Measurements from ENCODE around the gene FAM171A1. TPM values are rescaled to one million over a fixed set of nuclear protein-coding genes. Genes with fewer than 3 reads are reported as not detected.

FAM171A1 gene
- polyA plus RNA-seq, 4 donors: 9.2 to 28.4 (median 18.2) TPM

DNA sequence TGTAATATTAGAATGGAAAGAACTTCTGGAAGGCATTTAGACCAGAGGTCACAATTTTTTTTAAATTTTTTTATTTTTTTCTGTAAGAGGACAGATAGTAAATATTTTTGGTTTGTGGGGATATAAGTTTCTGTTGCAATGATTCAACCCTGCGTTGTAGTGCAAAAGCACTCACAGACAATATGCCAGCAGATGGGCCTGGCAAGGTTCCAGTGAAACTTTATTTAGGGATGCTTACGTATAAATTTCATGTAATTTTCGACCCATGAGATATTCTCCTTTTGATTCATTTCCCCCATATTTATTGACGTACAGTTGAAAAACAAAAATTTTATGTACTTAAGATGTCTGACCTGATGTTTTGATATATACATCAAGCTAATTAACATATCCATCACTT is 129.8 kb downstream of the FAM171A1 start:
- Histone ChIP-seq H3K36me3 (ENCODE audit: control insufficient read depth in 3 of 3, insufficient read depth in 2 of 3, low read depth in 1 of 3, low read length in 3 of 3) (peaks cover 0 to 13% (median 0%) of the 10 kb centered on the region in 3 donors), H3K4me1 (ENCODE audit: control insufficient read depth in 3 of 3, insufficient read depth in 2 of 3, low read depth in 1 of 3, low read length in 2 of 3) (no peaks in the 10 kb centered on the region), H3K27ac (ENCODE audit: low read depth in 1 of 3, low read length in 2 of 3) (no peak overlapping the region), H3K4me3 (ENCODE audit: low read depth in 1 of 3, low read length in 3 of 3) (no peak overlapping the region), H3K9me3 (ENCODE audit: control insufficient read depth in 2 of 2, insufficient read depth in 1 of 2, low read depth in 1 of 2, low read length in 1 of 2) (no peaks in the 10 kb centered on the region), H3K27me3 (ENCODE audit: control insufficient read depth in 3 of 3, insufficient read depth in 3 of 3, low read length in 3 of 3) (no peaks in the 10 kb centered on the region)
- DNase-seq (no peak), FAIRE-seq (no peak)
- 87 to 95% (median 93%) methylated on average over 4 of the region's 4 CpGs for WGBS, 3 donors

DNA sequence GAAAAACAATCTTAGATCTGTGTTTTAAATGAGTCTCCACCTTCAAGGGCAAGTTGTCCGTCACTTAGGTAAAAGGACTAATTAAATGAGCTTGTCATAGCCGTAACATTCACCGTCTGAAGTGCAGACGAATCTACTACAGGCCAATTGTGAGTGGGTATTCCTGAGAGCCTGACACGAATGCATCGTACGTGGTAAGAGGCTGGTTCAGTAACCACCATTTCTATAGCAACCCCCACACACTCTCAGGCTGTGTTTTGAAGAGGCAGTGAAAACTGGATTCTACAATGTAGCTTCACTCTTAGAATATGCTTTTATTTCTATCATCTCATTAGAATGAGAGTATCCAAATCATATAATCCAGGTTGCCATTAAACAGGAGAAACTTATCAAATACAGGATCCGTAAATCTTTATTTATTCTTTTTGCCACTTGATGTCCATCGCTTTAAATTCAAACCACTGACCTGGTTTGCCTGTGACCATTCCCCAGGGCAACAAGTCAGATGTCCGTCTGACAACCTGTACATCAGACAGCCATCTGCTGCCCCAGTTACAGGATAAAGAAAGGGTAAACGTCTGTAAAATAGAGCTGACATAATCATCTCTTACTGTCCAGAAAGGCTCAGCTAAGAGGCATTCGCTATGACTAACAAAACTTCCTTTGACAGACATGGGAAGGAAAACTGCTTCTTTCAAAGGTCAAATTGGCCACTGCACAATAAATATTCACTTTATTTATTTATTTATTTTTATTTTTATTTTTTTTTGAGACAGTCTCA is 132.3 kb downstream of the FAM171A1 start:
- H3K9me3 ChIP-seq (ENCODE audit: control insufficient read depth in 2 of 2, insufficient read depth in 1 of 2, low read depth in 1 of 2, low read length in 1 of 2): no peaks in the 10 kb centered on the region
- no peaks in the 10 kb centered on the region for H3K4me1 ChIP-seq (ENCODE audit: control insufficient read depth in 3 of 3, insufficient read depth in 2 of 3, low read depth in 1 of 3, low read length in 2 of 3)
- no peak overlapping the region for H3K4me3 ChIP-seq (ENCODE audit: low read depth in 1 of 3, low read length in 3 of 3)
- no peak for DNase-seq
- 75 to 88% (median 83%) methylated on average over 12 of the region's 12 CpGs for WGBS, 3 donors
- H3K36me3 ChIP-seq (ENCODE audit: control insufficient read depth in 3 of 3, insufficient read depth in 2 of 3, low read depth in 1 of 3, low read length in 3 of 3): peaks cover 0 to 10% (median 0%) of the 10 kb centered on the region in 3 donors
- H3K27ac ChIP-seq (ENCODE audit: low read depth in 1 of 3, low read length in 2 of 3): no peak overlapping the region
- H3K27me3 ChIP-seq (ENCODE audit: control insufficient read depth in 3 of 3, insufficient read depth in 3 of 3, low read length in 3 of 3): no peaks in the 10 kb centered on the region
- no peak for FAIRE-seq

DNA sequence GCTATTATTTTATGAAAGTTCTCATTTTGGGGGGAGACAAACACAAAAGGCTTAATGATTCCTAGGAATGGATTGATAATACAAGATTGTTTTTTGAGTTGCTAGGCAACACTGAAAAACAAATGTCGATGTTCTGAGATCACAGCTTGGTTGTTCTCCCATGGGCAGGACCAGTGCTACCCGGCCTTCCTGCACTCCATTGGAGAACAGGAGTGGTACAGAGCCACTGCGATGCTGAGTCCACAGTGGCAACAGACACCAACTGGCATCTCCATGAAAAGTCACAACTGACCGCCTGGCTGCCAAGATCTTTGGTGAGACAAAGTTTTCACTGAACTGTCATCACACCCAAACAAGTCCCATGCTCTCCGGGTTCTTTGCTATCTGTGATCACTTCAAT is 133.7 kb downstream of the FAM171A1 start:
- Histone ChIP-seq H3K36me3 (ENCODE audit: control insufficient read depth in 3 of 3, insufficient read depth in 2 of 3, low read depth in 1 of 3, low read length in 3 of 3) (peaks cover 0 to 4% (median 0%) of the 10 kb centered on the region in 3 donors), H3K4me3 (ENCODE audit: low read depth in 1 of 3, low read length in 3 of 3) (no peak overlapping the region), H3K4me1 (ENCODE audit: control insufficient read depth in 3 of 3, insufficient read depth in 2 of 3, low read depth in 1 of 3, low read length in 2 of 3) (no peaks in the 10 kb centered on the region), H3K27me3 (ENCODE audit: control insufficient read depth in 3 of 3, insufficient read depth in 3 of 3, low read length in 3 of 3) (no peaks in the 10 kb centered on the region), H3K9me3 (ENCODE audit: control insufficient read depth in 2 of 2, insufficient read depth in 1 of 2, low read depth in 1 of 2, low read length in 1 of 2) (no peaks in the 10 kb centered on the region), H3K27ac (ENCODE audit: low read depth in 1 of 3, low read length in 2 of 3) (peak overlapping the region in 1 of 3 donors; percentile 39)
- peak; percentile 28 to 45 for DNase-seq
- no peak for FAIRE-seq
- 58 to 65% (median 64%) methylated on average over 5 of the region's 5 CpGs for WGBS, 3 donors

DNA sequence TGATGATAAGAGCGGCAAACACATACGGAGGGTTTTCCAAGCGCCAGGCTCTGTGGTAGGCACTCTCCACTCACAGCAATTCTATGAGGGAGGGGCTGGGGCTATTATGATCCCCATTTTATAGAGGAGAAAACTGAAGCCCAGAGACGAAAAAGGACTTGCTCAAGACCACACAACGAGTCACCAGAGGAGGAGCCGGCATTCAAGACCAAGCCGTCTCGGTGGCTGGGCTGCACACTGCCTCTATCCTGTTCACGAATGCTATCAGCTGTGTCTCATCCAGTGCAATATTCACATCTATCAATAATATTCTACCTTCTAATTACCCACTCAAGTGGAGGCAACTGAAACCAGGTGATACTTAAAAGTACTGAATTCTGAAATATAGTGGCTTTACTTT is 134.7 kb downstream of the FAM171A1 start:
- Histone ChIP-seq H3K9me3 (ENCODE audit: control insufficient read depth in 2 of 2, insufficient read depth in 1 of 2, low read depth in 1 of 2, low read length in 1 of 2) (no peaks in the 10 kb centered on the region), H3K4me1 (ENCODE audit: control insufficient read depth in 3 of 3, insufficient read depth in 2 of 3, low read depth in 1 of 3, low read length in 2 of 3) (no peaks in the 10 kb centered on the region), H3K27ac (ENCODE audit: low read depth in 1 of 3, low read length in 2 of 3) (no peak overlapping the region), H3K27me3 (ENCODE audit: control insufficient read depth in 3 of 3, insufficient read depth in 3 of 3, low read length in 3 of 3) (no peaks in the 10 kb centered on the region), H3K36me3 (ENCODE audit: control insufficient read depth in 3 of 3, insufficient read depth in 2 of 3, low read depth in 1 of 3, low read length in 3 of 3) (peaks cover 0 to 5% (median 0%) of the 10 kb centered on the region in 3 donors), H3K4me3 (ENCODE audit: low read depth in 1 of 3, low read length in 3 of 3) (no peak overlapping the region)
- no peak for FAIRE-seq
- DNase-seq: no peak
- WGBS, 3 donors: 94 to 95% (median 94%) methylated on average over 9 of the region's 9 CpGs

DNA sequence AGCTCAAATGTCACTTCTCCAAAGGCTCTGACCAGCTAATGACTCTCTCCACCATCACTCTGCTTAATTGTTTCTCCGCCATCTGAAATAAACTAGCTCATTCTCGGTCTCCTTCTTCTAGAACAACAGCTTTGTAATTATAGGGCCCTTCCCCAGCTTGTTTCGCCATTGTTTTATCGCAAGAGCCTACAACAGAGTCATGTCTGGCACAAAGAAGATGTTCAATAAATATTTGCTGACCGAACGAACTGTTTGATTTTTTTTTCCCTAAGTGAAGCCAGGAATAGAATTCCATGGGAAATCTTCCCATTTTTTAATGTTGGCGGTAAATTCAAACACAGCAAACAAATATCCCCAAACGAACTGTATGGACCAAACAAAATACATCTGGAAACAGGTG is 138.8 kb downstream of the FAM171A1 start:
- WGBS, 3 donors: 78 to 91% (median 79%) methylated on average over 8 of the region's 8 CpGs
- peaks cover 0 to 4% (median 0%) of the 10 kb centered on the region in 3 donors for H3K36me3 ChIP-seq (ENCODE audit: control insufficient read depth in 3 of 3, insufficient read depth in 2 of 3, low read depth in 1 of 3, low read length in 3 of 3)
- no peaks in the 10 kb centered on the region for H3K4me1 ChIP-seq (ENCODE audit: control insufficient read depth in 3 of 3, insufficient read depth in 2 of 3, low read depth in 1 of 3, low read length in 2 of 3)
- H3K27me3 ChIP-seq (ENCODE audit: control insufficient read depth in 3 of 3, insufficient read depth in 3 of 3, low read length in 3 of 3): no peaks in the 10 kb centered on the region
- no peaks in the 10 kb centered on the region for H3K9me3 ChIP-seq (ENCODE audit: control insufficient read depth in 2 of 2, insufficient read depth in 1 of 2, low read depth in 1 of 2, low read length in 1 of 2)
- no peak overlapping the region for H3K27ac ChIP-seq (ENCODE audit: low read depth in 1 of 3, low read length in 2 of 3)
- no peak for FAIRE-seq
- no peak overlapping the region for H3K4me3 ChIP-seq (ENCODE audit: low read depth in 1 of 3, low read length in 3 of 3)
- no peak for DNase-seq

DNA sequence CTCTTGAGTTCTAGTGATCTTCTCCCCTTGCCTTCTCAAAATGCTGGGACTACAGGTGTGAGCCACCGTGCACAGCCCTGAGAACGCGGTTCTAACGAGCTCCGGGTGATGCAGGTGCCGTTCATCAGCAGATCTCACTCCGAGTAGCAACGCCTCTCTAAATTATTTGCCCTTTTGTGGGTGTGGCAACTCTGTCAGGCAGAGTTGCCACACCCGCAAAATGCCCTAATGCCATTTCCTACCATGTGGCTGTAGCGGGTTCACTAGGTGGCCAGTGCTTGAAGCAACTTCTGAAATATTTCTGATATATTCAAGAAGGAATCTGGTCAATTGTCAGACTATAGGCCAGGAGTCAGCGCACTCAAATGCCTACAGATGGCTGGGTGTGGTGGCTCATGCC is 139.7 kb downstream of the FAM171A1 start:
- Histone ChIP-seq H3K27me3 (ENCODE audit: control insufficient read depth in 3 of 3, insufficient read depth in 3 of 3, low read length in 3 of 3) (no peaks in the 10 kb centered on the region), H3K36me3 (ENCODE audit: control insufficient read depth in 3 of 3, insufficient read depth in 2 of 3, low read depth in 1 of 3, low read length in 3 of 3) (peaks cover 0 to 6% (median 0%) of the 10 kb centered on the region in 3 donors), H3K4me3 (ENCODE audit: low read depth in 1 of 3, low read length in 3 of 3) (no peak overlapping the region), H3K9me3 (ENCODE audit: control insufficient read depth in 2 of 2, insufficient read depth in 1 of 2, low read depth in 1 of 2, low read length in 1 of 2) (no peaks in the 10 kb centered on the region), H3K4me1 (ENCODE audit: control insufficient read depth in 3 of 3, insufficient read depth in 2 of 3, low read depth in 1 of 3, low read length in 2 of 3) (no peaks in the 10 kb centered on the region), H3K27ac (ENCODE audit: low read depth in 1 of 3, low read length in 2 of 3) (no peak overlapping the region)
- no peak for DNase-seq
- 77 to 87% (median 82%) methylated on average over 11 of the region's 11 CpGs for WGBS, 3 donors
- no peak for FAIRE-seq

DNA sequence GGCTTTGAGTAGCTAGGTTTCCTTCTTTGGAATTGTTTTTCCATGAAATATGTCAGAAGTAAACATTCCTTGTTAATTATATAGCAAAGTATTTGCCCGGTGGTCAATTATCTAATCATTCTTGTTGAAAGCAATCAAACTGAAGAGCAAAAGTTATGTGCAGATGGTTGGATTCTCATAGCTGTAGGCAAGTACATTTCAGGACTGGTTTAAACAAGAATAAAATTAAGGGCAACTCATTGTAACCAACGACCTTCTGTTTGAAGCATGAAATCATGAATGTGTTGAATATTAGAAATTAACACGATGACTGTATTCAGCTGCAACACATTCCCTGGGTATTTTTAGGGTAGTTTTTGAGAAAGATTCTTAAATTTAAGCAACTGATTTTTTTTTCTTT is 140.8 kb downstream of the FAM171A1 start:
- Histone ChIP-seq H3K27me3 (ENCODE audit: control insufficient read depth in 3 of 3, insufficient read depth in 3 of 3, low read length in 3 of 3) (no peaks in the 10 kb centered on the region), H3K4me1 (ENCODE audit: control insufficient read depth in 3 of 3, insufficient read depth in 2 of 3, low read depth in 1 of 3, low read length in 2 of 3) (no peaks in the 10 kb centered on the region), H3K4me3 (ENCODE audit: low read depth in 1 of 3, low read length in 3 of 3) (no peak overlapping the region), H3K27ac (ENCODE audit: low read depth in 1 of 3, low read length in 2 of 3) (no peak overlapping the region), H3K9me3 (ENCODE audit: control insufficient read depth in 2 of 2, insufficient read depth in 1 of 2, low read depth in 1 of 2, low read length in 1 of 2) (peaks cover 0 to 6% of the 10 kb centered on the region in 2 donors), H3K36me3 (ENCODE audit: control insufficient read depth in 3 of 3, insufficient read depth in 2 of 3, low read depth in 1 of 3, low read length in 3 of 3) (peaks cover 0 to 15% (median 0%) of the 10 kb centered on the region in 3 donors)
- WGBS, 3 donors: 64 to 72% (median 69%) methylated on average over 3 of the region's 3 CpGs
- FAIRE-seq: no peak
- no peak for DNase-seq

DNA sequence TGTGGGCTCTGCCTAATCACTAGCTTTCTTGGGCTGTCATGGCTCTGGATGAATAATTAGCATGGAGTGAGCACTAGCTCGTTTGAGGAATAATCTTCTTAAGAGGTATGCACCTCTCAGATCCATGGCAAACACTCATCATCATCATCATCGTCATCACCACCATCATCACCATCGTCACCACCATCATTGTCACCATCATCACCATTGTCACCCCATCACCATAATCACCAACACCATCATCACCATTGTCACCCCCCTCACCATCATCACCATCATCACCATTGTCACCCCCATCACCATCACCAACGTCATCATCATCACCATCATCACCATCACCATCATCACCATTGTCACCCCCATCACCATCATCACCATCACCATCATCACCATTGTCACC is 141.8 kb downstream of the FAM171A1 start:
- H3K27ac ChIP-seq (ENCODE audit: low read depth in 1 of 3, low read length in 2 of 3): no peak overlapping the region
- H3K4me1 ChIP-seq (ENCODE audit: control insufficient read depth in 3 of 3, insufficient read depth in 2 of 3, low read depth in 1 of 3, low read length in 2 of 3): no peaks in the 10 kb centered on the region
- peaks cover 0 to 20% (median 0%) of the 10 kb centered on the region in 3 donors for H3K36me3 ChIP-seq (ENCODE audit: control insufficient read depth in 3 of 3, insufficient read depth in 2 of 3, low read depth in 1 of 3, low read length in 3 of 3)
- H3K4me3 ChIP-seq (ENCODE audit: low read depth in 1 of 3, low read length in 3 of 3): no peak overlapping the region
- H3K27me3 ChIP-seq (ENCODE audit: control insufficient read depth in 3 of 3, insufficient read depth in 3 of 3, low read length in 3 of 3): no peaks in the 10 kb centered on the region
- DNase-seq (no peak), FAIRE-seq (no peak)
- peaks cover 0 to 10% of the 10 kb centered on the region in 2 donors for H3K9me3 ChIP-seq (ENCODE audit: control insufficient read depth in 2 of 2, insufficient read depth in 1 of 2, low read depth in 1 of 2, low read length in 1 of 2)
- 83 to 90% (median 90%) methylated on average over 4 of the region's 4 CpGs for WGBS, 3 donors

DNA sequence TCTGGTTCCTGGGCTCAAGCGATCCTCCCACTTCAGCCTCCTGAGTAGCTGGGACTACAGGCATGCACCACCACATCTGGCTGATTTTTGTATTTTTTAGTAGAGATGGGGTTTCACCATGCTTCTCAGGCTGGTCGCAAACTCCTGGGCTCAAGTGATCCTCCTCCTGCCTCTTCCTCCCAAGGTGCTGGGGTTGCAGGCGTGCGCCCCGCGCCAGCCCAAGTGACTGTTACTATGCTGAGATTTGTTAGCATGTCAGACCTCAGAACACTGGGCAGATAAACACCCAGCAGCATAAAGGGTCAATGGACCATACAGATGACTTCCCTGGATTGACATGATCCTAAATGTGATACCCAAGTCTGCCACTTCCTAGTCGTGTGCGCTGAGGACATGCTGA is 142.7 kb downstream of the FAM171A1 start:
- no peak for FAIRE-seq

More for the DNA sequence above, 142.7 kb downstream of the FAM171A1 start:
- no peak for DNase-seq
- Histone ChIP-seq H3K36me3 (ENCODE audit: control insufficient read depth in 3 of 3, insufficient read depth in 2 of 3, low read depth in 1 of 3, low read length in 3 of 3) (peaks cover 0 to 26% (median 0%) of the 10 kb centered on the region in 3 donors), H3K27ac (ENCODE audit: low read depth in 1 of 3, low read length in 2 of 3) (no peak overlapping the region), H3K4me3 (ENCODE audit: low read depth in 1 of 3, low read length in 3 of 3) (no peak overlapping the region), H3K27me3 (ENCODE audit: control insufficient read depth in 3 of 3, insufficient read depth in 3 of 3, low read length in 3 of 3) (no peaks in the 10 kb centered on the region), H3K9me3 (ENCODE audit: control insufficient read depth in 2 of 2, insufficient read depth in 1 of 2, low read depth in 1 of 2, low read length in 1 of 2) (peaks cover 0 to 10% of the 10 kb centered on the region in 2 donors), H3K4me1 (ENCODE audit: control insufficient read depth in 3 of 3, insufficient read depth in 2 of 3, low read depth in 1 of 3, low read length in 2 of 3) (no peaks in the 10 kb centered on the region)
- 87 to 94% (median 92%) methylated on average over 8 of the region's 8 CpGs for WGBS, 3 donors

All from small intestine (tissue), 7 donors.